ENCODE data around the gene RAB8B. TPM values are rescaled to one million over a fixed set of nuclear protein-coding genes. Genes with fewer than 3 reads are reported as not detected.

Gene RAB8B
- total RNA-seq, 1 experiment from 2014 or later, result 33.8 TPM

DNA sequence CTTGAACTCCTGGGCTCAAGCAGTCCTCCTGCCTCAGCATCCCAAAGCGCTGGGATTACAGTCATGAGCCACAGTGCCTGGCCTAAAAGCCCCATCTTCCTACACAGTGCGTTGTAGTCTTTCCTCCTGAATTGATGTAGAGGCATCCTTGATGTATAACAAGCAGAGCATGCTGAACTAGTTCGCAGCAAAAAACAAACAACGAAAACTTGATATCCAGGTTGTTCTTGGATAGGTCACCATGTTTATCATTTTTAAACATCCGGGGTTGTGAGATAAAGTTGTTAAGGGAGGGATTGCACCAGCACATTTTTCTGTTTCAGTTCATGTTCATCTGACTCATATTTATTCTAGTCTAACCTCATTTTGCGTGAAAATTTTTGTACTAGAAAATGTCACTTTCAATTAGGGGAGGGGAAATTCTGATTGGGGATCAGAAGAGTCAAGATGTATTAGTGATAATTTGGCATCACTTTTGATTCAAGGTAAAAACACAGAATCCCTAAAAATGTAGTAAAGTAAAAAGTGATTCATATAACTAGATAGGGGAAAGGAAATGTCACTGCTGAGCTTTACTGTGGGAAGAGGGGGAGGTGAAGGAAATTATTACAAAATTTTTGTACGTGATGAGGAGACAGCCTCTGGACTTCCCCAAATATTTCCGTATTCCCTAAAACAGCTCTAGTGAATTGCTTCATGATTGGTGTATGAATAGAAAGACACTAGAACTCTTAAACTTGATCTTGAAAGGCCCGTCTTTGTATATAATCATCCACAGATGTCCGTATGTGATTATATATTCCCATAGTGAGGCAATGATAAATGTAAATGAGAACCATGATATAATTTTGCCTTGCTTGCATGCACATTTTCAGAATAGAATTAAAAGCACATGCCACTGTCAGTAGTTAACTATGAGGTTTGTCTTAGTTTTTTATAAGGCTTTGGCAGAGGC is 22.9 kb downstream of the RAB8B start:
- Histone ChIP-seq H2BK5ac (ENCODE audit: insufficient read length, low read length) (no peak overlapping the region), H2AK5ac (ENCODE audit: insufficient read length, low read length) (no peak overlapping the region), H3K4ac (ENCODE audit: low read depth, low read length) (no peak overlapping the region), H3K79me2 (ENCODE audit: insufficient read depth, low read length) (peaks cover 4% of the 10 kb centered on the region; the same call in 1 of the 2 replicates), H4K91ac (ENCODE audit: insufficient read length, low read depth, low read length) (no peak overlapping the region), H3K9ac (ENCODE audit: extremely low read depth, insufficient read length, low read length) (no peak overlapping the region), H3K23ac (ENCODE audit: insufficient read length, low read depth, low read length) (no peak overlapping the region), H2AFZ (ENCODE audit: low read length) (no peak overlapping the region), H4K8ac (replicated peaks; ENCODE audit: insufficient read length, low read depth, low read length) (no peak overlapping the region), H4K5ac (ENCODE audit: insufficient read length, low read depth, low read length) (no peak overlapping the region), H2BK15ac (ENCODE audit: low read depth, low read length) (no peak overlapping the region), H3K27me3 (ENCODE audit: insufficient read depth, low read length) (no peaks in the 10 kb centered on the region), H3K23me2 (ENCODE audit: insufficient read length, low read depth, low read length, poor library complexity, severe bottlenecking) (no peaks in the 10 kb centered on the region), H3T11ph (ENCODE audit: low read length) (no peak overlapping the region), H3K27ac (ENCODE audit: insufficient read length, low read depth, low read length) (no peak overlapping the region), H3K79me1 (ENCODE audit: insufficient read depth, low read depth, low read length, poor library complexity, severe bottlenecking) (no peaks in the 10 kb centered on the region), H3K9me3 (ENCODE audit: control insufficient read depth, low read depth, low read length) (no peaks in the 10 kb centered on the region), H3K18ac (ENCODE audit: insufficient read length, low read depth, low read length) (no peak overlapping the region), H2BK12ac (ENCODE audit: insufficient read length, low read depth, low read length) (no peak overlapping the region), H3K4me1 (ENCODE audit: insufficient read depth, low read length) (peaks cover 4% of the 10 kb centered on the region; the same call in 1 of the 2 replicates), H3K14ac (ENCODE audit: insufficient read depth, low read length) (no peak overlapping the region), H2BK120ac (ENCODE audit: low read depth, low read length, poor library complexity, severe bottlenecking) (no peak overlapping the region), H3K56ac (ENCODE audit: insufficient read length, low read depth, low read length) (no peak overlapping the region), H3K4me2 (ENCODE audit: insufficient read depth, insufficient read length, low read length) (no peak overlapping the region), H2BK20ac (ENCODE audit: low read depth, low read length, poor library complexity, severe bottlenecking) (no peak overlapping the region), H4K20me1 (ENCODE audit: control insufficient read depth, insufficient read depth, insufficient read length) (no peaks in the 10 kb centered on the region)
- TF ChIP-seq, protein P1, sequence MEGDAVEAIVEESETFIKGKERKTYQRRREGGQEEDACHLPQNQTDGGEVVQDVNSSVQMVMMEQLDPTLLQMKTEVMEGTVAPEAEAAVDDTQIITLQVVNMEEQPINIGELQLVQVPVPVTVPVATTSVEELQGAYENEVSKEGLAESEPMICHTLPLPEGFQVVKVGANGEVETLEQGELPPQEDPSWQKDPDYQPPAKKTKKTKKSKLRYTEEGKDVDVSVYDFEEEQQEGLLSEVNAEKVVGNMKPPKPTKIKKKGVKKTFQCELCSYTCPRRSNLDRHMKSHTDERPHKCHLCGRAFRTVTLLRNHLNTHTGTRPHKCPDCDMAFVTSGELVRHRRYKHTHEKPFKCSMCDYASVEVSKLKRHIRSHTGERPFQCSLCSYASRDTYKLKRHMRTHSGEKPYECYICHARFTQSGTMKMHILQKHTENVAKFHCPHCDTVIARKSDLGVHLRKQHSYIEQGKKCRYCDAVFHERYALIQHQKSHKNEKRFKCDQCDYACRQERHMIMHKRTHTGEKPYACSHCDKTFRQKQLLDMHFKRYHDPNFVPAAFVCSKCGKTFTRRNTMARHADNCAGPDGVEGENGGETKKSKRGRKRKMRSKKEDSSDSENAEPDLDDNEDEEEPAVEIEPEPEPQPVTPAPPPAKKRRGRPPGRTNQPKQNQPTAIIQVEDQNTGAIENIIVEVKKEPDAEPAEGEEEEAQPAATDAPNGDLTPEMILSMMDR (conservative IDR thresholded peaks at IDR 0.05), result no peak
- DNase-seq, result no peak
- no peak overlapping the region; a peak in 3 of 7 replicates for H3K27ac Mint-ChIP-seq
- WGBS (ENCODE audit: extremely low coverage, insufficient read length, low lambda C conversion rate), result no CpG with 5 or more reads among the region's 10 CpGs
- no peaks in the 10 kb centered on the region; a peak in 1 of 7 replicates for H3K36me3 Mint-ChIP-seq (ENCODE audit: insufficient read depth in 1 of 3, low read depth in 3 of 3)
- no peaks in the 10 kb centered on the region for H3K9me3 Mint-ChIP-seq
- peaks cover 18 to 22% of the 10 kb centered on the region in 2 experiments for H3K4me1 Mint-ChIP-seq
- H3K4me3 Mint-ChIP-seq, result no peak overlapping the region
- no peaks in the 10 kb centered on the region for H3K27me3 Mint-ChIP-seq (ENCODE audit: low read depth)

Data from H9 (cell line).